DND-41 (cell line): ENCODE results near the gene NCAPD3.

ENCODE experiments used
- EZH2 ChIP-seq: IDR thresholded peaks from 3 replicates; pipeline ENCODE4 v1.6.1; 2012; ENCODE audit warnings: borderline replicate concordance, low read depth, mild to moderate bottlenecking, moderate library complexity, low read length, inconsistent platforms; ENCODE audit not compliant: severe bottlenecking
- TF ChIP-seq, protein P1 (sequence below): IDR thresholded peaks from 2 replicates; pipeline ENCODE4 v1.5.1; 2012; ENCODE audit warnings: borderline replicate concordance, low read length, moderate library complexity, mild to moderate bottlenecking; ENCODE audit not compliant: poor library complexity, severe bottlenecking; ENCODE audit errors: extremely low read depth

DNA sequence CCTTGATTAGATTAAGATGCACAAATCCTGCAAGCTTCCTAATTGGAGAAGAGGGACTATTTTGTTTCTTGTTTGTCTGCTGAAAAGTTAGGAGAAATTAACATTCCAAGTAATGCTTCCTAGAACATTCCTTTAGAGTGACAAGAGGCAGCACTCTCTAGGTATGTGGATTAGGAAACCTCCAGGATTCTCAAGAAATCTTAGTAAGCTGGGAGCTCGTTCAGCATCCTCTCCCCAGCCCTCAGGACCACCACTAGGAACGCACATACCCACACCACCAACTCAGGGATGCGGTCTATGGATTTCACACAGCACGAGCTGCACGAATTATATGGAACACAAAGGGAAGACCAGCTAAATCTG is 52.9 kb downstream of the NCAPD3 start:
- TF ChIP-seq, protein P1, sequence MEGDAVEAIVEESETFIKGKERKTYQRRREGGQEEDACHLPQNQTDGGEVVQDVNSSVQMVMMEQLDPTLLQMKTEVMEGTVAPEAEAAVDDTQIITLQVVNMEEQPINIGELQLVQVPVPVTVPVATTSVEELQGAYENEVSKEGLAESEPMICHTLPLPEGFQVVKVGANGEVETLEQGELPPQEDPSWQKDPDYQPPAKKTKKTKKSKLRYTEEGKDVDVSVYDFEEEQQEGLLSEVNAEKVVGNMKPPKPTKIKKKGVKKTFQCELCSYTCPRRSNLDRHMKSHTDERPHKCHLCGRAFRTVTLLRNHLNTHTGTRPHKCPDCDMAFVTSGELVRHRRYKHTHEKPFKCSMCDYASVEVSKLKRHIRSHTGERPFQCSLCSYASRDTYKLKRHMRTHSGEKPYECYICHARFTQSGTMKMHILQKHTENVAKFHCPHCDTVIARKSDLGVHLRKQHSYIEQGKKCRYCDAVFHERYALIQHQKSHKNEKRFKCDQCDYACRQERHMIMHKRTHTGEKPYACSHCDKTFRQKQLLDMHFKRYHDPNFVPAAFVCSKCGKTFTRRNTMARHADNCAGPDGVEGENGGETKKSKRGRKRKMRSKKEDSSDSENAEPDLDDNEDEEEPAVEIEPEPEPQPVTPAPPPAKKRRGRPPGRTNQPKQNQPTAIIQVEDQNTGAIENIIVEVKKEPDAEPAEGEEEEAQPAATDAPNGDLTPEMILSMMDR = no peak
- TF ChIP-seq EZH2 = no peak
